Dermis microvascular lymphatic vessel endothelial cell (primary cell): ENCODE measurements around the gene IL1B. TPM values are rescaled to one million over a fixed set of nuclear protein-coding genes. Genes with fewer than 3 reads are reported as not detected.

Experiments
- DNase-seq, 2 donors: peaks; one replicate each; pipeline versions ENCODE4 v3.0.0 to v3.0.0-alpha.2; 2010; ENCODE audit warnings: low read depth in 2 of 2
- total RNA-seq: library from RNA; depleted of rRNA; stranded (reverse); fragments of >200 nt; gene quantifications from 2 replicates; pipeline ENCODE4 v1.2.1, GENCODE V29; 2014

IL1B gene
- total RNA-seq, 1 donor from 2014 or later, result not detected

- DNase-seq, result peak; percentile 60 to 69
These were observed 53.3 kb downstream of the IL1B start for GRCh38 chr2:112783187-112783714.

- DNase-seq, result no peak
These were observed 54.3 kb downstream of the IL1B start for GRCh38 chr2:112782234-112782799.

Other genes with a start within 250 kb of the IL1B start
- gene SLC20A1, start 190.8 kb downstream of the IL1B start, total RNA-seq, result 20.5 and 20.7 TPM in 2 replicates
- not detected in 2 replicates for gene NT5DC4, start 115.8 kb downstream of the IL1B start, total RNA-seq
- 2.0 and 3.1 TPM in 2 replicates for gene CKAP2L, start 72.2 kb downstream of the IL1B start, total RNA-seq
- gene IL1A, start 52.3 kb downstream of the IL1B start, total RNA-seq, result not detected in 2 replicates
- gene IL37, start 74.4 kb upstream of the IL1B start, total RNA-seq, result not detected in 2 replicates
- not detected in 2 replicates for gene IL36G, start 141.2 kb upstream of the IL1B start, total RNA-seq
- not detected in 2 replicates for gene IL36A, start 168.7 kb upstream of the IL1B start, total RNA-seq
- not detected in 2 replicates for gene IL36B, start 216.1 kb upstream of the IL1B start, total RNA-seq
- not detected in 2 replicates for gene IL36RN, start 222.4 kb upstream of the IL1B start, total RNA-seq
- gene IL1F10, start 231.2 kb upstream of the IL1B start, total RNA-seq, result not detected in 2 replicates